ENCODE results near the gene CDK1. TPM values are rescaled to one million over a fixed set of nuclear protein-coding genes. Genes with fewer than 3 reads are reported as not detected.

CDK1 gene
- total RNA-seq (2014; rRNA removed; shearing (Covaris generic)) = 255 and 302 TPM in 2 replicates

DNA sequence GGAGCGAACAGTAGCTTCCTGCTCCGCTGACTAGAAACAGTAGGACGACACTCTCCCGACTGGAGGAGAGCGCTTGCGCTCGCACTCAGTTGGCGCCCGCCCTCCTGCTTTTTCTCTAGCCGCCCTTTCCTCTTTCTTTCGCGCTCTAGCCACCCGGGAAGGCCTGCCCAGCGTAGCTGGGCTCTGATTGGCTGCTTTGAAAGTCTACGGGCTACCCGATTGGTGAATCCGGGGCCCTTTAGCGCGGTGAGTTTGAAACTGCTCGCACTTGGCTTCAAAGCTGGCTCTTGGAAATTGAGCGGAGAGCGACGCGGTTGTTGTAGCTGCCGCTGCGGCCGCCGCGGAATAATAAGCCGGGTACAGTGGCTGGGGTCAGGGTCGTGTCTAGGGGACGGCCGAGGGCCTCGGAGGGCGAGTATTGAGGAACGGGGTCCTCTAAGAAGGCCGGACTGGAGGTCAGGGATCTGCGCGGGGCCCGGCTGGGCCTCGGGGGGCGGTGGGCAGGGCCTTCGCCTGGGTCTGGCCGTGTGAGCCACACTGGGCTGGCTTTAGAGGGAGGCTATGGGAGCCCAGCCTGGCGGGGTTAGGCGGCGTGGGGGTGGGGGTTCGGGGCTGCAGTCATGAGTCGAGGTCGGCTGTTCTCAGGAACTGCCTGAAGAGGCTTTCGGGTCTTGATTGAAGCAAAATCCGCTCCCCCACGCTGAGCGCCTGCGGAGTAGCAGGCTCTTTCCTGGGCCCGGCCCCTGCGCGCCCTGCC, at the start of gene CDK1:
Gene CDK1 (plus strand): TSS at position 265 of the 757 bp plus-strand sequence. CDS start 1,688 bp downstream, outside the sequence.
- peak within 1 kb of the TSS; percentile 93 for H3K27ac ChIP-seq
- no peaks in the 10 kb centered on the region for H3K9me3 ChIP-seq (replicated peaks)
- peak within 1 kb of the TSS; percentile 56 for H3K4me3 ChIP-seq
- peaks cover 16% of the 10 kb centered on the region for H3K4me1 ChIP-seq (replicated peaks)
- peaks cover 47% of the 10 kb centered on the region for H3K36me3 ChIP-seq
- H3K27me3 ChIP-seq (replicated peaks) = no peaks in the 10 kb centered on the region
- peak; percentile 99 for DNase-seq (ENCODE audit: low read depth in 1 of 2, low spot score in 2 of 2)

- Histone ChIP-seq H3K27me3 (replicated peaks) (peaks cover 11% of the 10 kb centered on the region), H3K4me3 (no peak overlapping the region), H3K4me1 (replicated peaks) (peaks cover 9% of the 10 kb centered on the region), H3K9me3 (replicated peaks) (no peaks in the 10 kb centered on the region), H3K27ac (no peak overlapping the region), H3K36me3 (no peaks in the 10 kb centered on the region)
- DNase-seq (ENCODE audit: low read depth in 1 of 2, low spot score in 2 of 2) = no peak
These were observed 49.2 kb upstream of the CDK1 start for GRCh38 chr10:60729106-60729505.

DNA sequence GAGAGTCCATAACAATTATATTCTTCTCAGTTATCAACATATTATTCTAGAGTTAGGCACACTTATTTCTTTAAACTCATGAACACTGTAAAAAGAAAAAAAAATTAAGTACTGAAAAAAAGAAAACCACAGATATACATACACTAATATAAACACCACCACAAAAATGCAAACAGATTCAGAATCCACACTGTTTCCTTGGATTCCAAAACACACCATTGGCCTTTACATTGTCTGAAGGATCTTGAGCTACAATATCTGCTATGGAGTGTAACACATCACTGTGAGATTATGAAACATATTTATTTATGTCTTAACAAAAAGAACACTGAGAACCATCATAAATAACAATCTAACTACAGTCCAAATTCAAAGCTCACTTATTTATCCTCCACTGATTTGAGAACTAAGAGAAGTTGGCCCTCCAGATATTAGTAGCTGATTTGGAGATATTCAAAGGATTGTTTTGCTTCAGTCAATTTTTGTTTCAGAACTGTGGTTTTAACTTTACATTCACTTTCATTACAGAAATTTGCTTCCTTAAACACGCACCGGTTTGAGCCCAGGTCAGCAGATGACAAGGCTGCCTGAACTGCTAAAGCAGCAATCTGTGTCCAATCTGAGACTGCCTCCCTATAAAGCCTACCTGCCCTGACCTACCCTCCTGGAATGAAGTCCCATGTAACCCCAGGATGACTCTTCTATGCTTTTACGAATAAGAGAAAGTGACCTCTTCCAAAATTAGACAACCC, 47.0 kb upstream of the CDK1 start:
- H3K4me1 ChIP-seq (replicated peaks) = peaks cover 9% of the 10 kb centered on the region
- no peak overlapping the region for H3K4me3 ChIP-seq
- no peak for DNase-seq (ENCODE audit: low read depth in 1 of 2, low spot score in 2 of 2)
- no peaks in the 10 kb centered on the region for H3K9me3 ChIP-seq (replicated peaks)
- no peaks in the 10 kb centered on the region for H3K36me3 ChIP-seq
- no peak overlapping the region for H3K27ac ChIP-seq
- H3K27me3 ChIP-seq (replicated peaks) = peaks cover 11% of the 10 kb centered on the region

DNA sequence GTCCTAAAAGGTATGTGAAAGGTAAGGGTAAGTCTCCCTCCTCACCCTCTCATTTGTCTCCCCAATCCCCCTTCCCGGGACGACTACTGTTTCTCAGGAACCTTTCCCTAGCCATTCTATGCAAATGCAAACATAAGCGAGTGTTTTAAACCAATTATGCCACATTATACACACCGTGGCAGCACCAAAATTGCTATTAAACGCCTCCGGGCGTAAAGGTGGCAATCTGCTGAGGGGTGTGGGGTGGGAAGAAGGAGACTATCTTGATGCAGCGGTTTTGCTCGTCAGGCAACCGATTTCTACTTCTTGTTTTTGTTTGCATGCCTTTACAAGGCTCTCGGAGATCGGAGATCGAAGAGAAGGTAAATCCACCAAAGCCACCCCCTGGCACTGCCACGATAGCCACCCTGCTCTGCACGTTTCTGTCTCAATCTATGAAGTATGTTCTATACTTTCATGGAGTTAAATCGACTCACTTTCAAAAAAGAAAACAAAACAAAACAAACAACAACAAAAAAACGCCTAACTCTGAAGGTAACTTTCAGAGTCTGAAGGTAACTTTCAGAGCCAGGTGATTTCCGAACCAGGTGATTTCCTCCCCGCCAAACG, 46.0 kb upstream of the CDK1 start:
- no peak overlapping the region; the same call in 1 of the 2 replicates for H3K4me3 ChIP-seq

DNA sequence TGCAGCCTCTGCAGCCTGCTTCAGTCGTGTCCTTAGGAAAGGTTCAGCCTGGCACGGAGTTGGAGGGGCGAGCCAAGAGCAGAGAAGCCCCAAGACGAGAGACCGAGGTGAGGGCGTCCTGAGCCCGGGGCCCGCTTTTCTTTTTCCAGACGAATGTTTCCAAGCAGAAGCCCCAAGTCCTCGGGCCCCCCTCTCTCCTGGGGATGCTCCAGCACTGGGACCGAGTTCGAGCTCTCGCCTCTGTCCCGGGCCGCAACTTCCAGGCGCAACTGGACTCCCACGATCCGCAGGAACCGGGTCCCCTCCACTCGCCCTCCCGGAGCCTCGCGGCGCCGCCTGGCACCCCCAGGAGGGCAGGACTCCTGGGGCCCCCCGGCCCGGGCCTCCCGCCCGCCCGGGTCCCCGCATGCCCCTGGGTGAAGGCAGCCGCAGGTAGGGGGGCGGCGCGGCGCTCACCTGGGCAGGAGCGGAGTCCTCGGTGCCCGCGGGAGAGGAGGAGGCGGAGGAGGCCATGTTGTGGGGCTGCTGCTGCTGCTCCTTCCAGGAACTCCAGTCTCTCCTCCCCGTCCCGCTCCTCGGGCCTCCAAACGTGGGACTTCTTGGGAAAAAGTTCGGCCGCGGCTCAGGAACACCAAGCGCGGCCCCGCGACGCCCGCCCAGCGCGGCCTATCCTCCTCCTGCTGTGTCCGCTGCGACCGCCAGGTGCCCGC, 45.3 kb upstream of the CDK1 start:
- peaks cover 11% of the 10 kb centered on the region for H3K27me3 ChIP-seq (replicated peaks)
- peak in 1 of 2 experiments; percentile 12 for DNase-seq (ENCODE audit: low read depth in 1 of 2, low spot score in 2 of 2)
- peaks cover 9% of the 10 kb centered on the region for H3K4me1 ChIP-seq (replicated peaks)
- H3K9me3 ChIP-seq (replicated peaks) = no peaks in the 10 kb centered on the region
- H3K4me3 ChIP-seq = peak overlapping the region; percentile 43
- H3K36me3 ChIP-seq = no peaks in the 10 kb centered on the region
- no peak overlapping the region for H3K27ac ChIP-seq

More for the DNA sequence above, 46.0 kb upstream of the CDK1 start:
- H3K4me1 ChIP-seq (replicated peaks) = peaks cover 9% of the 10 kb centered on the region
- peaks cover 11% of the 10 kb centered on the region for H3K27me3 ChIP-seq (replicated peaks)
- H3K27ac ChIP-seq = no peak overlapping the region
- no peaks in the 10 kb centered on the region for H3K9me3 ChIP-seq (replicated peaks)
- no peaks in the 10 kb centered on the region for H3K36me3 ChIP-seq
- DNase-seq (ENCODE audit: low read depth in 1 of 2, low spot score in 2 of 2) = no peak

DNA sequence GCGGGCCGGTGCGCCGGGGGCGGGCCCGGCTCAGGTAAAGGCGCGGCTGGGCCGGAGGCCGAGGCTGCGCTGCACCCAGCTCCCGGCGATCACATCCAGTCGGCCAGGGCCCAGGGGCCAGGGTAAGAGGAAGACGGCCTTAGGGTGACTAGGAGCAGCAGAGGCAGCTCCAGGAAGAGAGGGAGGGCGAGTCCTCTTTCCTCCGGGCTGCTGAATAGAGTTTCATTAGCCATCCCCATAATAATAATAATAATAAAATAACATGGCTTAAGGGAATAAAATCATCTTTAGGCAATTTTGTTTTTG, 44.8 kb upstream of the CDK1 start:
- H3K9me3 ChIP-seq (replicated peaks) = no peaks in the 10 kb centered on the region
- peaks cover 11% of the 10 kb centered on the region for H3K27me3 ChIP-seq (replicated peaks)

DNA sequence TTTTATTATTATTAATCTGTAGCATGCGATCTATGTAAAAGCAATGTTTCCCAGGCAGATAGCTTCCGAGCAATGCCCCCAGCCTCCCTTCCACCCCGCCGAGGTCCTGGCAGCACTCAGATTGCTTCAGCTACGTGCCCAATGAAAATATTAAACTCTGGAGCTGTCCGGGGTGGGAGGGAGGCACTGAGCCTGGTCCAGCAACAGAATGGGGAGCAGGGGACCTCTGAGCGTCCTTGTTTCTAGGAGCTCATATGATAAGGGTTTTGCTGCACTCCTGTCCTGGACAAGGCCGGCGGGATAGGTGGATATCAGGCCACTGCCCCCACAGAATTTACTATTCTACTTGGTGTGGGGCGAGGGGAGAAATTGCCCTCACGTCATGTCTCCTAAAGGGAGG, 44.5 kb upstream of the CDK1 start:
- no peak overlapping the region for H3K4me3 ChIP-seq
- no peak overlapping the region for H3K27ac ChIP-seq
- peaks cover 11% of the 10 kb centered on the region for H3K27me3 ChIP-seq (replicated peaks)
- H3K36me3 ChIP-seq = no peaks in the 10 kb centered on the region
- no peaks in the 10 kb centered on the region for H3K9me3 ChIP-seq (replicated peaks)
- peaks cover 9% of the 10 kb centered on the region for H3K4me1 ChIP-seq (replicated peaks)
- DNase-seq (ENCODE audit: low read depth in 1 of 2, low spot score in 2 of 2) = no peak

More for the DNA sequence above, 44.8 kb upstream of the CDK1 start:
- no peak for DNase-seq (ENCODE audit: low read depth in 1 of 2, low spot score in 2 of 2)
- Histone ChIP-seq H3K4me3 (peak overlapping the region; percentile 43), H3K36me3 (no peaks in the 10 kb centered on the region), H3K4me1 (replicated peaks) (peaks cover 9% of the 10 kb centered on the region), H3K27ac (no peak overlapping the region)

GRCh38 chr10:60734226-60734625, 44.1 kb upstream of the CDK1 start:
- Histone ChIP-seq H3K4me3 (no peak overlapping the region), H3K27me3 (replicated peaks) (peaks cover 11% of the 10 kb centered on the region), H3K36me3 (no peaks in the 10 kb centered on the region), H3K27ac (no peak overlapping the region), H3K4me1 (replicated peaks) (peaks cover 9% of the 10 kb centered on the region), H3K9me3 (replicated peaks) (no peaks in the 10 kb centered on the region)
- DNase-seq (ENCODE audit: low read depth in 1 of 2, low spot score in 2 of 2) = no peak

DNA sequence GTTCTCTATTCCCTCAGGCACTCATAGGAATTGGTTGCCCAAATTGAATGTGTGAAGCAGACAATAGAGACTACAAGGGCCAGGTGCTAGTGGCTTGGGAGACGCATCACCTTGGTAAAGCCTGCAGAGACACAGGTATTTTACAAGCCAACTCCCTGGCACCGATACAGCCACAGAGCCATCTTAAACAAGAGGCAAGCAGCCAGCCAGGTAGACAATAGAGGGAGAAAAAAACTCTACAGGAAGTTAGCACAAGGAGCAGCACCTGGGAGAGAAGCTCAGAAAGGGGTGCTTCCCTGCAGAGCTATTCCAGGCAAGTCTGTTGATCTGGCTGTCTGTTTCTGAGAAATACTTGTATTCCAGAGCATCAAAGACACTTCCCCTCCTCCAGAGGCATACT, 43.0 kb upstream of the CDK1 start:
- Histone ChIP-seq H3K4me3 (no peak overlapping the region), H3K9me3 (replicated peaks) (no peaks in the 10 kb centered on the region), H3K36me3 (no peaks in the 10 kb centered on the region), H3K4me1 (replicated peaks) (peaks cover 9% of the 10 kb centered on the region), H3K27me3 (replicated peaks) (peaks cover 11% of the 10 kb centered on the region), H3K27ac (no peak overlapping the region)
- no peak for DNase-seq (ENCODE audit: low read depth in 1 of 2, low spot score in 2 of 2)

DNA sequence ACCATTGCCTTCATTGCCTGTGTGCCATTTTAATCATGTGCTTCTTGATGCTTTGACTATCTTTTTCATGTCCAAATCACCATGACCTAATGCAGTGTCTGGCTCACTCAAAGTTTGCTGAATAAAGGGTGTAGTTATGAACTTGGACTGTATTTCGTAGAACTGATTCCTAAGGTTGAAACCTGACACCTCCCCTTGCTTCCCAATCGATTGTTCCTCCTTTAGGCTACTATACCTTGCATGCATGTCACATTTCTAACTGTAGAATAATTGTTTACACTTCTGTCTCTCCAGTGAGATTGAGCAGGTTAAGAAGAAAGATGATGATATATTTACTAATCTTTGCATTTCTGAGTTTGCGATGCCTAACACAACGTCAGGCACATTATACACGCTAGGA, 41.0 kb upstream of the CDK1 start:
- no peaks in the 10 kb centered on the region for H3K36me3 ChIP-seq
- DNase-seq (ENCODE audit: low read depth in 1 of 2, low spot score in 2 of 2) = no peak
- peaks cover 11% of the 10 kb centered on the region for H3K27me3 ChIP-seq (replicated peaks)
- H3K4me1 ChIP-seq (replicated peaks) = peaks cover 9% of the 10 kb centered on the region
- H3K27ac ChIP-seq = no peak overlapping the region
- H3K9me3 ChIP-seq (replicated peaks) = no peaks in the 10 kb centered on the region
- no peak overlapping the region for H3K4me3 ChIP-seq

DNA sequence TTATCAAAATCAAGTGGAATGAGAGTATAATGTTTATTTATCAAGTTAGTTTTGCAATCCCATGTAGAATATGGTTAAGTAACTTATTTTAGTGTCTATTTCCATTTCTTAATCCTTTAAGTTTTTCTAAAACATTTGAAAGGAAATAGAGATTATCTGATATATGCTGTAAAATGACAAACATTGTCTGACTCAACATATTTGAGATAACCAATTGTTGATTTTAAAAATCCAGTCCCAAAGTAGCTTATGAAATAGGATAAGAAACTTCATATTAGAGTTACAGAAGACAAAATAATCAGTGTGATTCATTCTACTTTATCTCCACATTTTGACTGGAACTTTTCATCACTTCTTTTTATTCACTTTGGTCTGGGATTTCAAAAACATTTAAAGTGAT, 38.7 kb upstream of the CDK1 start:
- Histone ChIP-seq H3K27ac (no peak overlapping the region), H3K36me3 (no peaks in the 10 kb centered on the region), H3K4me1 (replicated peaks) (no peaks in the 10 kb centered on the region), H3K27me3 (replicated peaks) (no peaks in the 10 kb centered on the region; the same call in 1 of the 2 replicates), H3K4me3 (no peak overlapping the region), H3K9me3 (replicated peaks) (no peaks in the 10 kb centered on the region)
- no peak for DNase-seq (ENCODE audit: low read depth in 1 of 2, low spot score in 2 of 2)

GRCh38 chr10:60742512-60742911, 35.8 kb upstream of the CDK1 start:
- Histone ChIP-seq H3K9me3 (replicated peaks) (no peaks in the 10 kb centered on the region), H3K4me3 (no peak overlapping the region), H3K27me3 (replicated peaks) (no peaks in the 10 kb centered on the region), H3K36me3 (no peaks in the 10 kb centered on the region), H3K4me1 (replicated peaks) (no peaks in the 10 kb centered on the region), H3K27ac (no peak overlapping the region)
- DNase-seq (ENCODE audit: low read depth in 1 of 2, low spot score in 2 of 2) = no peak

DNA sequence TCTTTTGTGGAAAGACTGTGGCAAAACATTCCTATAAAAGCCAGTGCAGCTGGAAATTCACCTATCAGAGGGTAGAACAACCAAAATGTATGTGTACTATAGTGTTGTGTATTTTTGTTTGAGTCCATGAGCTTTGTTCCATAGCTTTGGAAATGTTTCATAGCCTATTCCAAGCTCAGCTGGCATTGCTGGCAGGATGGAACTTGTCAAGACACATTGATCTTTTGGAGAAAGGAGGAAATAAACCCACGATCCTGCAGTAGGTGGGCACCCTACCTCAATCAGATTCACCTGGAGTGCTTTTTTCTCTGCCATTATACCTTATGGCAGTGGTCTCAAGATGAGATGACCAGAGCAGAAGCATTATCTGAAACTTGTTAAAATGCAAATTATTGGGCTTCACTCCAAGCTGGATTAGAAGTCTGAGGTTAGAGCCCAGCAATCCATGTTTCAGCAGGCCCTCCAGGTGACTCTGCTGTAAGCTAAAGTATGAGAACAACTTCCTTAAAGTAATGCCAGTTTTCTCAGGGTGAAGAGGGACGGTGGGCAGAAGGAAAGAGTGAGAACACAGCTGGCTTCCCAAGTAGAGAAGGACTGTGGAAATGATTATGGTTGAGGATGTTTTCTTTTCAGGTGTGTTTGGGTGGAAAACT, 30.3 kb upstream of the CDK1 start:
- Histone ChIP-seq H3K27me3 (replicated peaks) (no peaks in the 10 kb centered on the region; the same call in 1 of the 2 replicates), H3K36me3 (no peaks in the 10 kb centered on the region), H3K9me3 (replicated peaks) (no peaks in the 10 kb centered on the region), H3K4me1 (replicated peaks) (no peaks in the 10 kb centered on the region), H3K27ac (no peak overlapping the region), H3K4me3 (no peak overlapping the region)
- DNase-seq (ENCODE audit: low read depth in 1 of 2, low spot score in 2 of 2) = no peak
